ENCODE data around the gene CSDE1. TPM values are rescaled to one million over a fixed set of nuclear protein-coding genes. Genes with fewer than 3 reads are reported as not detected.

CSDE1 gene
- total RNA-seq, 2 donors from 2014 or later = 560 to 1,490 TPM

DNA sequence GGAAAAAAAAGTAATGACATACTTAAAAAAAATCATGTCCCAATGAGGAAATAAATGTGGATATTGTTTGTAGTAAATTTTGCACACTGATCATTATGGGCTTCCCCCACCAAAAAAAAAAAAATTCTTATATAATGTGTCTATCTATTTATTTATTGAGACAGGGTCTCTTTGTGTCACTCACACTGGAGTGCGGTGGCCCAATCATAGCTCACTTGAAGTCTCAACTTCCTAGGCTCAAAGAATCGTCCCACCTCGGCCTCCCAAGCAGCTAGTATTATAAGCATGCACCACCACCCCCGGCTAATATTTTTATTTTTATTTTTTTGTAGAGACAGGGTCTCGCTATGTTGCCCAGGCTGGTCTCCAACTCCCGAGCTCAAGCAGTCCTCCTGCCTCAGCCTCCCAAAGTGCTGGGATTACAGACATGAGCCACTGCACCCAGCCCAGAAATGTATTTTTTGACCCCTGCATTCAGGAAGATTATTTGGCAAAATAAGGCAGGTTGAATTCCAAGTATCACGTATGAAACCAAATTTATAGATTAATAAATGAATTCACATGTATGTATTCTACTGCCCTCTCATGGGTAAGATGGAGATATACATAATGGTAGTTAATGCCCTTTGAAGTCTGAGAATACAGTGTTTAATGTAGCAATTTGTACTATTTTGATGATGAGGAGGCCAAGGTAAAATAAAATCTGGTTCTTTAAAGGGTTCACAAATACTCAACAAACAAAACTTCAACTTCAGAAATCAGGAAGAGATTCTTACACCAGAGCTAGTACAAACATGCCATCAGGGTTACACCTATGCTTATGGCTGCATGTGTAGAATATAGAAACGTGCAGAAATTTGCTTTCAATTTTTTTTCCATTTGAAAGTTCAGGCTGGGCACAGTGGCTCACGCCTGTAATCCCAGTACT is 86.5 kb downstream of the CSDE1 start:
- TF ChIP-seq, protein P1, sequence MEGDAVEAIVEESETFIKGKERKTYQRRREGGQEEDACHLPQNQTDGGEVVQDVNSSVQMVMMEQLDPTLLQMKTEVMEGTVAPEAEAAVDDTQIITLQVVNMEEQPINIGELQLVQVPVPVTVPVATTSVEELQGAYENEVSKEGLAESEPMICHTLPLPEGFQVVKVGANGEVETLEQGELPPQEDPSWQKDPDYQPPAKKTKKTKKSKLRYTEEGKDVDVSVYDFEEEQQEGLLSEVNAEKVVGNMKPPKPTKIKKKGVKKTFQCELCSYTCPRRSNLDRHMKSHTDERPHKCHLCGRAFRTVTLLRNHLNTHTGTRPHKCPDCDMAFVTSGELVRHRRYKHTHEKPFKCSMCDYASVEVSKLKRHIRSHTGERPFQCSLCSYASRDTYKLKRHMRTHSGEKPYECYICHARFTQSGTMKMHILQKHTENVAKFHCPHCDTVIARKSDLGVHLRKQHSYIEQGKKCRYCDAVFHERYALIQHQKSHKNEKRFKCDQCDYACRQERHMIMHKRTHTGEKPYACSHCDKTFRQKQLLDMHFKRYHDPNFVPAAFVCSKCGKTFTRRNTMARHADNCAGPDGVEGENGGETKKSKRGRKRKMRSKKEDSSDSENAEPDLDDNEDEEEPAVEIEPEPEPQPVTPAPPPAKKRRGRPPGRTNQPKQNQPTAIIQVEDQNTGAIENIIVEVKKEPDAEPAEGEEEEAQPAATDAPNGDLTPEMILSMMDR (IDR thresholded peaks at IDR 0.05) = no peak
- DNase-seq (ENCODE audit: low spot score) = no peak
- Histone ChIP-seq H3K4me1 (ENCODE audit: control insufficient read depth in 1 of 2, low read depth in 2 of 2) (no peaks in the 10 kb centered on the region), H3K27ac (no peak overlapping the region), H3K4me3 (peak overlapping the region; percentile 83), H3K9me3 (no peaks in the 10 kb centered on the region), H3K27me3 (replicated peaks; ENCODE audit: insufficient read depth) (no peaks in the 10 kb centered on the region), H3K36me3 (no peaks in the 10 kb centered on the region)
- no peak for ATAC-seq (ENCODE audit: insufficient number of reproducible peaks, low FRiP score, low read depth)

DNA sequence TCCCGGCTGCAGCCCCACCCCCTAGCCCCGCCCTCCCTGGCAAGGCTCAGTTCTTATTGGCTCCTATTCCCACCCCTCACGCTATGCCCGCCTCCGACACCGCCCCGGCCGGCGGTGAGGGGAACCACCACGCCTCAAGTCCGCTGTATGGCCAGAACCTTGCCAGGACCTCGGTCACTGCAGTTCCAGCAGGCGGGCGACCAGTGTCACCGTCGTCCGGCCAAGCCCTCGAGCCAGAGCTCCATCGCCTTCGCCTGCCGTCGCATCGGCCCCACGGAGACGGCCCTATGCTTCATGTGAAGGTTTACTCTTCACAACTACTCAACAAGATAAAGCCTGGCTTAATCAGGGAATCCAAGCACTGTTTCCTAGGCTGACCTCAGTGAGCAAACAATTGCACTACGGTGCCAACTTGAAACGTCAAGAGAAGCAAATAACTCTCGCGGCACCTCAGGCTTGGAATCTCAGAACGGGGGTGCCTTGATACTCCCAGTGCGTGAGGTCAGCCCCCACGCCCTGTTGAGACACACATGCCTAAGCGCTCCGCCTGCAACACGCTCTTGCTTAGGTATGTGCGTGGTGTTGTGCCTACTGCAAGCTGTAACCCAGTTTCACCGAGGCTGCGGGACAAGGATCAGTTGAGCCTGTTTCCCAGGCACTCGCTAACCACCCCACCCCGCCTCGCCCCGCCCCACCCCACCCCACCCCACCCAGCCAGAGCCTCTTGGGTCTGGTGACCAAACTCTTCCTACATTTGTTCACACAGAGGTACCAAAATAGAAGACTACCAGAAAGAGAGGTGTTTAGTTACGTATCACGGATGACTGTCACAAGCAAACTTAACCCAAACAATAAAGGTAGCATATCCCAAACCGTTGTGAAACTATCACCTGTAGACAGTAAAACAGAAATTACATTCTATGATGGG is 87.4 kb downstream of the CSDE1 start:
- H3K36me3 ChIP-seq = no peaks in the 10 kb centered on the region
- peak overlapping the region; percentile 83 for H3K4me3 ChIP-seq
- no peaks in the 10 kb centered on the region for H3K9me3 ChIP-seq
- ATAC-seq (ENCODE audit: insufficient number of reproducible peaks, low FRiP score, low read depth) (peak; percentile 93), DNase-seq (ENCODE audit: low spot score) (peak; percentile 80)
- TF ChIP-seq, protein P1 (IDR thresholded peaks at IDR 0.05) = peak; percentile 42
- H3K27ac ChIP-seq = peak overlapping the region; percentile 46 to 80
- H3K4me1 ChIP-seq (ENCODE audit: control insufficient read depth in 1 of 2, low read depth in 2 of 2) = no peaks in the 10 kb centered on the region
- H3K27me3 ChIP-seq (replicated peaks; ENCODE audit: insufficient read depth) = no peaks in the 10 kb centered on the region

DNA sequence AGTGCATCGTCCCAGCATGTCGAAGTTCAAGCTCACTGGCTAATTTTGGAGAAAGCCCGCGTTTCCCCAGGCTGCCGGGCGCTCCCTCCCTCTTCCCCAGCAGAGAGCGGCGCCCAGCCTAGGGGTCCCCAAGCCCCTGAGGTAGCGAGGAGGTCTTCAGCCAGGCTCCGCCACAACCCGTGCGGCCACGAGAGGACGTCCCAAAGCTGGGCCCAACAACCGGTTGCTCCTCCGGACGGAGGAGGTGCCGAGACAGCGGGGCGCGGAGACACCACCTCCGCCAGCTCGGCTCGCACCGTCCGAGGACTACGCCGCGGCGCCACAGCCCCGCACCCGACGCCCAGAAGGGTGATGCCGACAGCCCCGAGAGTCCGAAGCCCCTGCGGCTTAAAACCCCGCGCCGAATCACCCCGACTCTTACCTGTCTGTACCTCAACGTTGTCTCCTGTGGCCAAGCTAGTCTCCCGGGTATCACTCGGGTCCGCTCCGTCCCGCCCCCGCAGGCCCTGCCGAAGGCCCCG is 88.2 kb downstream of the CSDE1 start, which contains the start of gene DENND2C:
Gene DENND2C (minus strand): TSS at position 488 of the 521 bp plus-strand sequence. CDS start 44,065 bp downstream, outside the sequence.
- peak within 1 kb of the TSS; percentile 83 for H3K4me3 ChIP-seq
- H3K4me1 ChIP-seq (ENCODE audit: control insufficient read depth in 1 of 2, low read depth in 2 of 2) = no peaks in the 10 kb centered on the region
- DNase-seq (ENCODE audit: low spot score) = no peak
- TF ChIP-seq, protein P1 (IDR thresholded peaks at IDR 0.05) = no peak
- no peaks in the 10 kb centered on the region for H3K36me3 ChIP-seq
- no peaks in the 10 kb centered on the region for H3K27me3 ChIP-seq (replicated peaks; ENCODE audit: insufficient read depth)
- ATAC-seq (ENCODE audit: insufficient number of reproducible peaks, low FRiP score, low read depth) = peak; percentile 33
- peak within 1 kb of the TSS; percentile 46 to 80 for H3K27ac ChIP-seq
- H3K9me3 ChIP-seq = no peaks in the 10 kb centered on the region

- no peaks in the 10 kb centered on the region for H3K4me1 ChIP-seq (ENCODE audit: control insufficient read depth in 1 of 2, low read depth in 2 of 2)
- TF ChIP-seq, protein P1 (IDR thresholded peaks at IDR 0.05) = no peak
- peak overlapping the region in 1 of 2 donors; percentile 80 for H3K27ac ChIP-seq
- no peaks in the 10 kb centered on the region for H3K36me3 ChIP-seq
- peak overlapping the region; percentile 83 for H3K4me3 ChIP-seq
- H3K9me3 ChIP-seq = no peaks in the 10 kb centered on the region
- DNase-seq (ENCODE audit: low spot score) = no peak
- H3K27me3 ChIP-seq (replicated peaks; ENCODE audit: insufficient read depth) = no peaks in the 10 kb centered on the region
- no peak for ATAC-seq (ENCODE audit: insufficient number of reproducible peaks, low FRiP score, low read depth)
These were observed 88.8 kb downstream of the CSDE1 start for GRCh38 chr1:114668784-114669561.
